Measurements from ENCODE around the gene PGBD5. TPM values are rescaled to one million over a fixed set of nuclear protein-coding genes. Genes with fewer than 3 reads are reported as not detected.

The PGBD5 gene
- total RNA-seq, 1 donor from 2014 or later = 16.2 TPM

- Mint-ChIP-seq H3K4me3 (ENCODE audit: low read depth) (no peak overlapping the region), H3K27ac (no peak overlapping the region), H3K27me3 (no peaks in the 10 kb centered on the region), H3K9me3 (ENCODE audit: low read depth) (no peaks in the 10 kb centered on the region), H3K4me1 (ENCODE audit: low read depth) (peaks cover 7% of the 10 kb centered on the region), H3K36me3 (ENCODE audit: insufficient read depth) (peaks cover 1% of the 10 kb centered on the region)
- TF ChIP-seq, protein P1, sequence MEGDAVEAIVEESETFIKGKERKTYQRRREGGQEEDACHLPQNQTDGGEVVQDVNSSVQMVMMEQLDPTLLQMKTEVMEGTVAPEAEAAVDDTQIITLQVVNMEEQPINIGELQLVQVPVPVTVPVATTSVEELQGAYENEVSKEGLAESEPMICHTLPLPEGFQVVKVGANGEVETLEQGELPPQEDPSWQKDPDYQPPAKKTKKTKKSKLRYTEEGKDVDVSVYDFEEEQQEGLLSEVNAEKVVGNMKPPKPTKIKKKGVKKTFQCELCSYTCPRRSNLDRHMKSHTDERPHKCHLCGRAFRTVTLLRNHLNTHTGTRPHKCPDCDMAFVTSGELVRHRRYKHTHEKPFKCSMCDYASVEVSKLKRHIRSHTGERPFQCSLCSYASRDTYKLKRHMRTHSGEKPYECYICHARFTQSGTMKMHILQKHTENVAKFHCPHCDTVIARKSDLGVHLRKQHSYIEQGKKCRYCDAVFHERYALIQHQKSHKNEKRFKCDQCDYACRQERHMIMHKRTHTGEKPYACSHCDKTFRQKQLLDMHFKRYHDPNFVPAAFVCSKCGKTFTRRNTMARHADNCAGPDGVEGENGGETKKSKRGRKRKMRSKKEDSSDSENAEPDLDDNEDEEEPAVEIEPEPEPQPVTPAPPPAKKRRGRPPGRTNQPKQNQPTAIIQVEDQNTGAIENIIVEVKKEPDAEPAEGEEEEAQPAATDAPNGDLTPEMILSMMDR (IDR thresholded peaks at IDR 0.05; ENCODE audit: unreplicated experiment) = no peak
- no peak for DNase-seq (ENCODE audit: low spot score, unreplicated experiment)
These were observed 40.2 kb downstream of the PGBD5 start for GRCh38 chr1:230385930-230386329.

DNA sequence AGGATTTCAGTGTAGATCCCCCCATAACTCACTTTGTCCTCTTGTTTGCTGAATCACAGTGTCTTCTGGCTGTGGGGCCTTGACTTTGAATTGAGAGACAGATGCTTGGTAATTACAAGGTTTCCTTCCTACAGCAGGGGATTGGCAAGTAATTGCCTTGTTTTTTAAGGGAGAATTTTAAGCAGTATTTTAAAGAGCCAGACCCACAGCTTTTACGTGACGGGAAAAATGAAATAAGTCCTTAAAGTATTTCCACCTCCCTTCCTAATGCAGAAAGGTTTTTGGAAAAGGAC lies 41.0 kb downstream of the PGBD5 start:
- H3K36me3 Mint-ChIP-seq (ENCODE audit: insufficient read depth) = peaks cover 1% of the 10 kb centered on the region
- DNase-seq (ENCODE audit: low spot score, unreplicated experiment) = no peak
- TF ChIP-seq, protein P1 (IDR thresholded peaks at IDR 0.05; ENCODE audit: unreplicated experiment) = no peak
- H3K9me3 Mint-ChIP-seq (ENCODE audit: low read depth) = no peaks in the 10 kb centered on the region
- no peak overlapping the region for H3K4me3 Mint-ChIP-seq (ENCODE audit: low read depth)
- H3K27me3 Mint-ChIP-seq = no peaks in the 10 kb centered on the region
- peaks cover 7% of the 10 kb centered on the region for H3K4me1 Mint-ChIP-seq (ENCODE audit: low read depth)
- H3K27ac Mint-ChIP-seq = no peak overlapping the region

DNA sequence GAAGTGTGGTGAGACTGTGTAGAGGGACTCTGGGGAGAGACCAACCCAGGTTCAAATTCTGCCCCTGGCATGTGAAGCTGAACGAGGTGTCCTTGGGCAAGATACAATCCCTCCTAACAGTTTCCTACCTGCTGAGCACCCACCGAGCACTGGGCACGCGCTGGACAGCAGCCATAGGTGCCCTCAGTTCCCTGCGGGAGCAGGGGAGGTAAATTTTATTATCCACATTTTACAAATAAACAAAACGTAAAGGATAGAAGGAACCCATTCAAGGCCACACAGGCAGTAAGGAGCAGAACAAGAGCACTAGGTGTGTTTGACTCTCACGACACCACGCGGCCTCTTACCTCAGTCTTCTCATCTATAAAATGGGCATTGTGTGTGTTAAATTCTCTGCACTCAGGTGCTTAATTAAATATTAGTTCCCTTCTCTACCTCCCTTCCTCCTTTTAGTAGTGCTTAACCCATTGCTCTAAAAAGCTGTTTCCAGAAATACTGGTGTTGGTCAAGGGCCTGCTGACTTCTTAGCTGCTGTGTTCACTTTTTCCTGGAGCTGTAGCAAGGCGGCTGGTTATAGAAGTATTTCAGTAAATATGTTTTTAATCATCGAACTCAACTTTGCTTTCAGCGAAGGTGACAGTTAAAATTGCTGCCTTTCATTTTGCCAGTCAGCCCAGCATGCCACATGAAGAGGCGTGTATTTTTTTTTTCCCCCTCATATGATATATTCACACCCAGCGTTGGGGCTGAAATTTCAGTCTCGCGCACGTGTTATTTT lies 41.6 kb downstream of the PGBD5 start:
- H3K4me1 Mint-ChIP-seq (ENCODE audit: low read depth) = peaks cover 7% of the 10 kb centered on the region

GRCh38 chr1:230383425-230383824 lies 42.7 kb downstream of the PGBD5 start:
- TF ChIP-seq, protein P1 (IDR thresholded peaks at IDR 0.05; ENCODE audit: unreplicated experiment) = no peak
- Mint-ChIP-seq H3K27me3 (no peaks in the 10 kb centered on the region), H3K4me1 (ENCODE audit: low read depth) (peaks cover 7% of the 10 kb centered on the region), H3K36me3 (ENCODE audit: insufficient read depth) (peaks cover 12% of the 10 kb centered on the region), H3K4me3 (ENCODE audit: low read depth) (no peak overlapping the region), H3K27ac (no peak overlapping the region), H3K9me3 (ENCODE audit: low read depth) (peaks cover 11% of the 10 kb centered on the region)
- no peak for DNase-seq (ENCODE audit: low spot score, unreplicated experiment)

More for the DNA sequence above, 41.6 kb downstream of the PGBD5 start:
- H3K27ac Mint-ChIP-seq = no peak overlapping the region
- no peak for DNase-seq (ENCODE audit: low spot score, unreplicated experiment)
- no peak overlapping the region for H3K4me3 Mint-ChIP-seq (ENCODE audit: low read depth)
- TF ChIP-seq, protein P1 (IDR thresholded peaks at IDR 0.05; ENCODE audit: unreplicated experiment) = no peak
- peaks cover 4% of the 10 kb centered on the region for H3K9me3 Mint-ChIP-seq (ENCODE audit: low read depth)
- no peaks in the 10 kb centered on the region for H3K27me3 Mint-ChIP-seq
- H3K36me3 Mint-ChIP-seq (ENCODE audit: insufficient read depth) = peaks cover 5% of the 10 kb centered on the region

DNA sequence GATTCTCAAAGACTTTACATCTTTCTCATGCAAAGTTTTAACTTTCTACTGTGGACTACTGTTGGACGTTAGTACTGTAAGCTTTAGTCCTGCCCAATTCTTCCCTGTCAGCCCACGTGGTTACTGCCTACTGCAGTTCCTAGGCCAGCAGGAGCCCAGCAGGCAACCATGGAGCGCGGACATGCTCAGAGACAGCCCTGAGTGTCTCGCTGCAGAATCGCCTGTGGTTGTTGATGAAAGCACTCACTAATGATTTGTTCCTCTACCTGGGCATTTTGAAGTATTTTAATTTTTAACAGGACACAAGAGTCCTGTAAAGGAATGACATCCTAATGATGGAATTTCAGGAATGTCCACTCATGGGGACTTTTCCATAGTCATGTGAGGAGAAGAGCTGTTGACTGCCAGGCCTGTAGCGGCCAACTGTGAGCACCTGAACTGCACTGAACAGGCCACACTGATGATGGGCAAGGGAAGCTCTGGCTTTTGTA lies 44.1 kb downstream of the PGBD5 start:
- H3K4me1 Mint-ChIP-seq (ENCODE audit: low read depth) = peaks cover 7% of the 10 kb centered on the region
- no peaks in the 10 kb centered on the region for H3K27me3 Mint-ChIP-seq
- H3K36me3 Mint-ChIP-seq (ENCODE audit: insufficient read depth) = peaks cover 12% of the 10 kb centered on the region
- TF ChIP-seq, protein P1 (IDR thresholded peaks at IDR 0.05; ENCODE audit: unreplicated experiment) = no peak
- H3K9me3 Mint-ChIP-seq (ENCODE audit: low read depth) = peaks cover 11% of the 10 kb centered on the region
- peak overlapping the region; percentile 81 for H3K27ac Mint-ChIP-seq
- no peak overlapping the region for H3K4me3 Mint-ChIP-seq (ENCODE audit: low read depth)
- no peak for DNase-seq (ENCODE audit: low spot score, unreplicated experiment)
